HG03103 (cell line): ENCODE results near the gene MAP3K10.
"Not testable (repeated sequence)": the region's sequence is repeated elsewhere in the genome, so short reads cannot be mapped to it uniquely, and the experiment has no call there.

Experiments used
- ATAC-seq: cut with Tn5 transposase; IDR thresholded peaks from one replicate; pipeline ENCODE4 v1.9.1; 2021; ENCODE audit warnings: low read depth; ENCODE audit not compliant: unreplicated experiment

MAP3K10 gene

GRCh38 chr19:40190891-40191835 lies at the start of gene MAP3K10:
Gene MAP3K10 (plus strand): TSS chr19:40191426. CDS start chr19:40192032, 606 bp downstream.
- ATAC-seq: peak; percentile 62

DNA sequence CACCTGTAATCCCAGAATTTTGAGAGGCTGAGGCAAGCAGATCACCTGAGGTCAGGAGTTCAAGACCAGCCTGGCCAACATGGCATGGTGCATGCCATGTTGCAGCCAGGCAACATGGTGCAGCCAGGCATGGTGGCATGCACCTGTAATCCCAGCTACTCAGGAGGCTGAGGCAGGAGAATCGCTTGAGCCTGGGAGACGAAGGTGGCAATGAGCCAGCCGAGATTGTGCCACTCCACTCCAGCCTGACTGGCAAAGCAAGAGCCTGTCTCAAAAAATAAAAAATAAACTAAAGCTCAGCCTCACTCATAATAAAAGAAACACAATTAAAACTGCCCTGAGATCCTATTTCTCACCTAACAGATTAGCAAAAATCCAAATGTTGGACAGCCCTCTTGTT lies 49.7 kb upstream of the MAP3K10 start:
- ATAC-seq: no peak

- no peak for ATAC-seq
These were observed 47.6 kb upstream of the MAP3K10 start for GRCh38 chr19:40143612-40144011.

- ATAC-seq: no peak
These were observed 47.1 kb upstream of the MAP3K10 start for GRCh38 chr19:40144151-40144550.

GRCh38 chr19:40144947-40145748 lies 46.1 kb upstream of the MAP3K10 start:
- ATAC-seq: no peak

- not testable (repeated sequence) for ATAC-seq
These were observed 45.5 kb upstream of the MAP3K10 start for GRCh38 chr19:40145749-40146029.

GRCh38 chr19:40147338-40147692 lies 43.9 kb upstream of the MAP3K10 start:
- no peak for ATAC-seq

DNA sequence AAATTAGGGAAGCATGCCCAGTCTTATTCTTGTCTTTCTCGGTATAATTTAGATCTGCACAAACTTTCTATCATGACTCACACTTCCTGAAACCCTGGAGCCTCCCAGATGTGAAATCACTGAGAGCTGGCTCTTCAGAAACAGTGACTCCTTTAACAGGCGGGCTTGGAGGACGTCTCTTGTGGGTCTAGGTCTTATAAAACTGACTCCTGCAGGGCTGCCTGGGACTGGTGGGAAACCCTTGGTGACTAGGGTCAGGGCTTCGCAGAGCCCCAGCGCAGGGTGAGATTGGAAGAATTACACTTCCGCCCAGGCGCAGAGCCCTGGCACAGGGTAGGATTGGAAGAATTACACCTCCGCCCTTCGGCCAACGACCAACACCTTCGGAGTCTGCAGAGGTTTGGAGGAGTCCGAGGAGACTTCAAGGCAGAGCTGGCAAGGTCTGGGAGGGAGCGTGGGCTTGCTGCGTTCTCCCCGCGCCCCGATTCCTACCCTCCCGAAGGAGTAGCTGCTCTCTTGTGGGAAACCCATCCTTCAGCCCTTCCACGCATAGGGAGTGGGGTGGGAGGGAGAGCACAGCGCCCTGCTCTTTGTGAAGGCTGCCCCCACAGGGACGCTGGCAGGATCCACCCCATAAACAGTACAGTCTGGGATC lies 43.4 kb upstream of the MAP3K10 start:
- ATAC-seq: no peak

DNA sequence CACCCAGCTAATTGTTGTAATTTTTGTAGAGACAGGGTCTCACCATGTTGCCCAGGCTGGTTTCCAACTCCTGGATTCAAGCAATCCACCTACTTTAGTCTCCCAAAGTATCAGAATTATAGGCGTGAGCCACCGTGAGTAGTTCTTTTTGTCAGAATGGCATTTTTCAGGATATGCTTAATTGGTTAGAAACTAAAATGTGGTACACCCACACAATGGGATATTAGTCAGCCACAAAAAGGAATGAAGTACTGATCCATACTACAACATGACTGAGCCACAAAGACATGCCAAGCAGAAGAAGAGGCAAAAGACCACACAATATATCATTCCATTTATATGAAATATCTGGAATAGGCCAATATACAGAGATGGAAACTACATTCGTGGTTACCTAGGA lies 41.7 kb upstream of the MAP3K10 start:
- ATAC-seq: no peak

DNA sequence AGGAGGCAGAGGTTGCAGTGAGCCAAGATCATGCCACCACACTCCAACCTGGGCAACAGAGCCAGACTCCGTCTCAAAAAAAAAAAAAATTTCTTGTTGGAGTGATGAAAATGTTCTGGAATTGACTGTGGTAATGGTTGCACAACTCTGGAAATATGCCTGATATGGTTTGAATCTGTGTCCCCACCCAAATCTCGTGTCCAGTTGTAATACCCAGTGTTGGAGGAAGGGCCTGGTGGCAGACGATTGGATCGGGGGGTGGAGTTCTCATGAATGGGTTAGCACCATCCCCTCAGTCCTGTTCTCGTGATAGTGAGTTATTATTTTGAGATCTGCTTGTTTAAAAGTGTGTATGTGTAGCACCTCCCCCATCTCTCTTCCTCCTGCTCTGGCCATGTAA lies 41.1 kb upstream of the MAP3K10 start:
- ATAC-seq: no peak

- ATAC-seq: no peak
These were observed 37.0 kb upstream of the MAP3K10 start for GRCh38 chr19:40154121-40154680.

DNA sequence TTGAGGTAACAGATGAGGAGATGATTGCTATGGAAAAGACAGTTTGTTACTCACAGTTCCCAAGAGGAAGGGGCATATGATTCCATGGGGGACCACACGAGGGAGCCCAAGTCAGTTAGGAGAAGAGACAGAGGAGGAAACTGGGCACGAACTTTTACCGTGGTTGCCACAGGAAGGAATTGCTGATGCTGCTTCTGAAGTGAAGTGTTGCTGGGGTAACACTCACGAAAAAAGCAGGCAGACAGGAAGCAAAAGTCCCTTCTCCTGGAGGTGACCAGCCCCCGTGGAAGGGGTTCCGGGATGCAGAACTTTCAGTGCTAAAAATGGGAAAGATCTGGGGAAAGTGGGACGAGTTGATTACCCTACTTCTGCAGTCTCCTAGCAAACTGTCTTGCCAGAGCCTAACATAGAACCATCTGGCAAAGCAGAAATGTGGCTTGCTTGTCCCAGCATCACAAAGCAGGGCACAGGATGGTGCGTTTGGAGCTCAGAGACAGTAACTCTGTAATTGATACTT lies 35.4 kb upstream of the MAP3K10 start:
- no peak for ATAC-seq

- no peak for ATAC-seq
These were observed 34.2 kb upstream of the MAP3K10 start for GRCh38 chr19:40157059-40157458.

DNA sequence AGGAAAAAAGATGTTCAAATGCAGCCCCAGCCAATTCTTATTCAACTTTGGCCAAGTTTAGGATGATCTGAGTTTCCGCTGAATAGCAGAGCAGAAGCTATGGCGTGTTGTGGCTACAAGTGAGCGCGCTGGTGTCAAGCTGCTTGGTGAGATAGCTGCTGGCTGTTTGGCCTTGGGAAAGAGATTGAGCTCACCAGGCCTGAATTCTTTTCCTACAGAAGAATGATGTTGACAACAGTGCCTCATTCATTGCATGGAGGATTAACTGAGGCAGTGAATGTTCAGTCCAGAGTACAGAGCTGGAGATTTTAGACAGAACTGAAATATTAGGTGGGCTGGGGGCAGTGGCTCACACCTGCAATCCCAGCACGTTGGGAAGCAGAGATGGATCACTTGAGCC lies 31.5 kb upstream of the MAP3K10 start:
- no peak for ATAC-seq

- no peak for ATAC-seq
These were observed 29.1 kb upstream of the MAP3K10 start for GRCh38 chr19:40162104-40162503.

DNA sequence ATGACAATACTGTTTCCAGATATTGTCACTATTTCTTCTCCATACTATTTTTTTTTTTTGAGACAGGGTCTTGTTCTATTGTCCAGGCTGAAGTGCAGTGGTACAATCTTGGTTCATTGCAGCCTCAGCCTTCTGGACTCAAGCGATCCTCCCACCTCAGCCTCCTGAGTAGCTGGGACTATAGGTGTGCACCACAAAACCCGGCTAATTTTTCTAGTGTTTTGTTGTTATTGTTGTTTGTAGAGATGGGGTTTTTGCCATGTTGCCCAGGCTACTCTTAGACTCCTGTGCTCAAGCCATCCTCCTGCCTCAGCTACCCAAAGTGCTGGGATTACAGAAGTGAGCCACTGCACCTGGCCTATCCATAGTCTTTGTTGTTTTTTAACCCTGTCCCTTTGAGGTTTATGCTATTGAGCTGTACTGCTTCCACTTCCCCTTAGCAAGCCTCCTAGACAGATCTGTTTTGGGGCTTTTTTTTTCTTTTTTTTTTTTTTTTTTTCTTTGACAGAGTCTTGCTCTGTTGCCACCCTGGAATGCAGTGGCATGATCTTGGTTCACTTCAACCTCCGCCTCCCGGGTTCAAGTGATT lies 27.6 kb upstream of the MAP3K10 start:
- ATAC-seq: no peak

DNA sequence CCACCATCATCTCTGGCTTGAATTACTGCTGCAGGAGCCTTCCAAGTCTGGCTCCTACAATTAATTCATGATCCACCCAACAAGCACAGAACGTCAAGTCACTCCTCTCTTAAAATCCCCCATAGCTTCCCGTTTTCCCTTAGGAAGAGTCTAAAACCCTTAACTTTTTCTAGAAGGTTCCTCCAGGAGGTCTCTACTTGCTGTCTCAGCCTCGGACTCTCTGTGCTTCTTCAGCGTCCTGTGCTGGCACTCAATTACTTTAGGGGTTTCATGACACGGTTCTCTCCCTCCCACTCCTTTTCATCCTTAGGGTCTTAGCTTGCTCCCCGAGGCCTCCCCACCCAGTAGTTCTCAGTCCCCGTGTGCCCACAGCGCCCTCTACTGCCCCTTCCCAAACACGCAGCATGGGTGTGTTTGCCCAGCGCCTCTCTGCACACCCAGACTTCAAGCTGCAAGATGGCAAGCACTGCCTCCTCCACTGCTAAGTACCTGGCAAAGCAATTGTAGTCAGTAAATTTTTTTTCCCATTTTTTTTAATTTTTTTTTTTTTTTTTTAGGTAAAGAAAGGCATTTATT lies 25.8 kb upstream of the MAP3K10 start:
- no peak for ATAC-seq

DNA sequence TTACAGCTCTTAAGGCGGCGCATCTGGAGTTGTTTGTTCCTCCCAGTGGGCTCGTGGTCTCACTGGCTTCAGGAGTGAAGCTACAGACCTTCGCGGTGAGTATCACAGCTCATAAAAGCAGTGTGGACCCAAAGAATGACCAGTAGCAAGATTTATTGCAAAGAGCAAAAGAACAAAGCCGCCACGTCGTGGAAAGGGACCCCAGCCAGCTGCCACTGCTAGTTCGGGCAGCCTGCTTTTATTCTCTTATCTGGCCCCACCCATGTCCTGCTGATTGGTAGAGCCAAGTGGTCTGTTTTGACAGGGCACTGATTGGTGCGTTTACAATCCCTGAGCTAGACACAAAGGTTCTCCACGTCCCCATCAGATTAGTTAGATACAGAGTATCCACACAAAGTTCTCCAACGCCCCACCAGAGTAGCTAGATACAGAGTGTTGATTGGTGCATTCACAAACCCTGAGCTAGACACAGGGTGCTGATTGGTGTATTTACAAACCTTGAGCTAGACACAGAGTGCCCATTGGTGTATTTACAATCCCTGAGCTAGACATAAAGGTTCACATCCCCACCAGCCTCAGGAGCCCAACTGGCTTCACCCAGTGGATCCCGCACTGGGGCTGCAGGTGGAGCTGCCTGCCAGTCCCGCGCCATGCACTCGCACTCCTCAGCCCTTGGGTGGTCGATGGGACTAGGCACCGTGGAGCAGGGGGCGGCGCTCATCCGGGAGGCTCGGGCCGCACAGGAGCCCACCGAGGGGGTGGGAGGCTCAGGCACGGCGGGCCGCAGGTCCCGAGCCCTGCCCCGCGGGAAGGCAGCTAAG lies 21.5 kb upstream of the MAP3K10 start:
- not testable (repeated sequence) for ATAC-seq

DNA sequence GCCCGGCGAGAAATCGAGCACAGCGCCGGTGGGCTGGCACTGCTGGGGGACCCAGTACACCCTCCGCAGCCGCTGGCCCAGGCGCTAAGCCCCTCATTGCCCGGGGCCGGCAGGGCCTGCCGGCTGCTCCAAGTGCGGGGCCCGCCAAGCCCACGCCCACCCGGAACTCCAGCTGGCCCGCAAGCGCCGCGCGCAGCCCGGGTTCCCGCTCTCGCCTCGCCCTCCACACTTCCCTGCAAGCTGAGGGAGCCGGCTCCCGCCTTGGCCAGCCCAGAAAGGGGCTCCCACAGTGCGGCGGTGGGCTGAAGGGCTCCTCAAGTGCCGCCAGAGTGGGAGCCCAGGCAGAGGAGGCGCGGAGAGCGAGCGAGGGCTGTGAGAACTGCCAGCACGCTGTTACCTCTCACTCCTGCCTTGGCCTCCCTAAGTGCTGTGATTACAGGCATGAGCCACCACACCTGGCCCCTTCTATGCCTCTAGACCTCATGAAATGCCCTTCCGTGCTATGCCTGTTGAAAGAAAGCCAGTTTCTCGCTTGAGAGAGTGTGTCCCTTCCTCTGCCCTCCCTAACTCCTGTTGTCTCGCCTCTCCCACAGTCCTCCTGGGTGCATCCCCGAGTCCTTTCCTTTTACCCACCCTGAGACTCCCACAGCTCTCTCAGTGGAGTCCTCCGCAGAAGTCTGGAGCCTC lies 20.8 kb upstream of the MAP3K10 start:
- not testable (repeated sequence) for ATAC-seq
